Stimulated activated effector memory CD8-positive, alpha-beta T cell treated with anti-CD3 and anti-CD28 coated beads, Interleukin-12 subunit alpha, Interleukin-12 subunit beta, amount 100 ng/mL, for 72 hours (primary cell): ENCODE results near the gene ZNF613.
"Not testable (repeated sequence)": the region's sequence is repeated elsewhere in the genome, so short reads cannot be mapped to it uniquely, and the experiment has no call there.

ENCODE experiments used
- ATAC-seq: fragments of 150-1000 bp; cut with Tn5 transposase; 2 replicates; pipeline ENCODE4 v1.10.0; 2021
- DNase-seq, 2 donors: peaks; one replicate each; pipeline ENCODE4 v3.0.0; 2021 to 2022; ENCODE audit warnings: low spot score in 2 of 2
- H3K27ac Mint-ChIP-seq: one replicate; pipeline ENCODE4 v1.8.0; 2022; ENCODE audit warnings: mild to moderate bottlenecking, mixed read lengths
- H3K36me3 Mint-ChIP-seq: one replicate; pipeline ENCODE4 v1.8.0; 2022; ENCODE audit warnings: mild to moderate bottlenecking, mixed read lengths
- H3K4me1 Mint-ChIP-seq: one replicate; pipeline ENCODE4 v1.8.0; 2022; ENCODE audit warnings: mixed read lengths
- H3K4me3 Mint-ChIP-seq: one replicate; pipeline ENCODE4 v1.8.0; 2022; ENCODE audit warnings: mild to moderate bottlenecking, mixed read lengths
- H3K9me3 Mint-ChIP-seq: one replicate; pipeline ENCODE4 v1.8.0; 2022; ENCODE audit warnings: mixed read lengths

ZNF613 gene

GRCh38 chr19:51971624-51972023, 44.4 kb downstream of the ZNF613 start:
- DNase-seq (no peak), ATAC-seq (no peak)
- H3K27ac Mint-ChIP-seq, result no peak overlapping the region
- H3K4me1 Mint-ChIP-seq, result no peaks in the 10 kb centered on the region
- H3K36me3 Mint-ChIP-seq, result peaks cover 80% of the 10 kb centered on the region
- peaks cover 39% of the 10 kb centered on the region for H3K9me3 Mint-ChIP-seq
- no peak overlapping the region for H3K4me3 Mint-ChIP-seq

DNA sequence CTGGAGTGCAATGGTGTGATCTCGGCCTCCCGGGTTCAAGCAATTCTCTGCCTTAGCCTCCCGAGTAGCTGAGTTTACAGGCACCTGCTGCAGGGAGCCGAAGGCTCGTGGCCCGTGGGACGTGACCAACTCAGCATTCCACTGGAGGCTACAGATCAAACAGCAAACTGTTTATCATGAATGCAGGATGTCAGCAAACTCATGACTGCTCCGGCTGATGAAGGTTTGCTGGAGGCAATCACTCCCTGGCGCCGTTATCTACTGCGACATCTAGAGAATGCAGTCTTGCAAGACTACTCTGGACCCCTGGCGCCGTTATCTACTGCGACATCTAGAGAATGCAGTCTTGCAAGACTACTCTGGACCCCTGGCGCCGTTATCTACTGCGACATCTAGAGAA, 48.5 kb downstream of the ZNF613 start:
- ATAC-seq, H3K27ac Mint-ChIP-seq, DNase-seq, H3K4me1 Mint-ChIP-seq, H3K4me3 Mint-ChIP-seq: not testable (repeated sequence)
- Mint-ChIP-seq H3K9me3 (peaks cover 36% of the 10 kb centered on the region), H3K36me3 (peaks cover 48% of the 10 kb centered on the region)

GRCh38 chr19:51976852-51977251, 49.6 kb downstream of the ZNF613 start:
- no peak for ATAC-seq
- H3K36me3 Mint-ChIP-seq, result peaks cover 44% of the 10 kb centered on the region
- no peak overlapping the region for H3K4me3 Mint-ChIP-seq

GRCh38 chr19:51977346-51977745, 50.1 kb downstream of the ZNF613 start:
- Mint-ChIP-seq H3K4me1 (peaks cover 12% of the 10 kb centered on the region), H3K9me3 (peaks cover 33% of the 10 kb centered on the region), H3K36me3 (peaks cover 39% of the 10 kb centered on the region), H3K4me3 (no peak overlapping the region), H3K27ac (no peak overlapping the region)
- ATAC-seq (no peak), DNase-seq (no peak)

More at GRCh38 chr19:51976852-51977251, 49.6 kb downstream of the ZNF613 start:
- Mint-ChIP-seq H3K4me1 (peaks cover 12% of the 10 kb centered on the region), H3K27ac (no peak overlapping the region), H3K9me3 (peaks cover 35% of the 10 kb centered on the region)
- DNase-seq, result no peak

GRCh38 chr19:51978882-51979281, 51.6 kb downstream of the ZNF613 start:
- DNase-seq (no peak), ATAC-seq (no peak)
- Mint-ChIP-seq H3K4me1 (peaks cover 12% of the 10 kb centered on the region), H3K27ac (no peak overlapping the region), H3K9me3 (peaks cover 37% of the 10 kb centered on the region), H3K36me3 (peaks cover 29% of the 10 kb centered on the region), H3K4me3 (no peak overlapping the region)

- peaks cover 31% of the 10 kb centered on the region for H3K9me3 Mint-ChIP-seq
- H3K36me3 Mint-ChIP-seq, result peaks cover 21% of the 10 kb centered on the region
- H3K4me3 Mint-ChIP-seq, result no peak overlapping the region
These were observed 53.0 kb downstream of the ZNF613 start for GRCh38 chr19:51980116-51980736.

GRCh38 chr19:51980926-51981325, 53.7 kb downstream of the ZNF613 start:
- H3K4me3 Mint-ChIP-seq, H3K27ac Mint-ChIP-seq, ATAC-seq, DNase-seq: not testable (repeated sequence)
- peaks cover 31% of the 10 kb centered on the region for H3K9me3 Mint-ChIP-seq
- peaks cover 12% of the 10 kb centered on the region for H3K4me1 Mint-ChIP-seq
- peaks cover 21% of the 10 kb centered on the region for H3K36me3 Mint-ChIP-seq

More at GRCh38 chr19:51980116-51980736, 53.0 kb downstream of the ZNF613 start:
- no peak for DNase-seq
- Mint-ChIP-seq H3K4me1 (peaks cover 12% of the 10 kb centered on the region), H3K27ac (no peak overlapping the region)
- ATAC-seq, result no peak

GRCh38 chr19:51983361-51983760, 56.1 kb downstream of the ZNF613 start:
- DNase-seq (no peak), ATAC-seq (no peak)
- H3K36me3 Mint-ChIP-seq, result peaks cover 29% of the 10 kb centered on the region
- H3K4me3 Mint-ChIP-seq, result no peak overlapping the region
- no peak overlapping the region for H3K27ac Mint-ChIP-seq
- H3K4me1 Mint-ChIP-seq, result peaks cover 21% of the 10 kb centered on the region
- peaks cover 37% of the 10 kb centered on the region for H3K9me3 Mint-ChIP-seq

GRCh38 chr19:51986309-51987291, 59.3 kb downstream of the ZNF613 start, which contains the start of gene ZNF350:
Gene ZNF350 (minus strand): TSS chr19:51986840. CDS start chr19:51974360, 12,480 bp downstream.
- Mint-ChIP-seq H3K27ac (peak within 1 kb of the TSS; percentile 94), H3K4me1 (peaks cover 9% of the 10 kb centered on the region), H3K36me3 (peaks cover 16% of the 10 kb centered on the region), H3K4me3 (peak within 1 kb of the TSS; percentile 92), H3K9me3 (peaks cover 30% of the 10 kb centered on the region)
- DNase-seq, result peak; percentile 57 to 87
- ATAC-seq, result peak; percentile 100

DNA sequence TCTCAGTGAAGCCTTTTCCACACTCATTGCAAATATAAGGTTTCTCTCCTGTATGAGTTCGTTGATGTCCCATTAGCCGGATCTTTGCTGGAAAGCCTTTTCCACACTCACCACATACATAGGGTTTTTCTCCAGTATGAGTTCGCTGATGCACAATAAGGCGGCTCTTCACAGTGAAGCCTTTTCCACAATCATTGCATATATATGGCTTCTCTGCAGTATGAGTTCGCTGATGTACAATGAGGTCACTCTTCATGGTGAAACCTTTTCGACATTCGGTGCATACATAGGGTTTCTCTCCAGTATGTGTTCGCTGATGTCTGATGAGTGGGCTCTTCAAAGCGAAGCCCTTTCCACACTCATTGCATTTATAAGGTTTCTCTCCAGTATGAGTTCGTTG, 66.2 kb downstream of the ZNF613 start:
- H3K4me3 Mint-ChIP-seq, result no peak overlapping the region
- H3K36me3 Mint-ChIP-seq, result peaks cover 44% of the 10 kb centered on the region
- no peak for DNase-seq
- H3K4me1 Mint-ChIP-seq, result no peaks in the 10 kb centered on the region
- no peak for ATAC-seq
- no peak overlapping the region for H3K27ac Mint-ChIP-seq
- H3K9me3 Mint-ChIP-seq, result peaks cover 44% of the 10 kb centered on the region

GRCh38 chr19:51994048-51994644, 66.9 kb downstream of the ZNF613 start:
- H3K4me3 Mint-ChIP-seq, result no peak overlapping the region
- ATAC-seq (no peak), DNase-seq (no peak)
- H3K27ac Mint-ChIP-seq, result no peak overlapping the region
- H3K36me3 Mint-ChIP-seq, result peaks cover 51% of the 10 kb centered on the region
- peaks cover 37% of the 10 kb centered on the region for H3K9me3 Mint-ChIP-seq
- H3K4me1 Mint-ChIP-seq, result no peaks in the 10 kb centered on the region
